Measurements from ENCODE around the gene C19orf38.

The C19orf38 gene

DNA sequence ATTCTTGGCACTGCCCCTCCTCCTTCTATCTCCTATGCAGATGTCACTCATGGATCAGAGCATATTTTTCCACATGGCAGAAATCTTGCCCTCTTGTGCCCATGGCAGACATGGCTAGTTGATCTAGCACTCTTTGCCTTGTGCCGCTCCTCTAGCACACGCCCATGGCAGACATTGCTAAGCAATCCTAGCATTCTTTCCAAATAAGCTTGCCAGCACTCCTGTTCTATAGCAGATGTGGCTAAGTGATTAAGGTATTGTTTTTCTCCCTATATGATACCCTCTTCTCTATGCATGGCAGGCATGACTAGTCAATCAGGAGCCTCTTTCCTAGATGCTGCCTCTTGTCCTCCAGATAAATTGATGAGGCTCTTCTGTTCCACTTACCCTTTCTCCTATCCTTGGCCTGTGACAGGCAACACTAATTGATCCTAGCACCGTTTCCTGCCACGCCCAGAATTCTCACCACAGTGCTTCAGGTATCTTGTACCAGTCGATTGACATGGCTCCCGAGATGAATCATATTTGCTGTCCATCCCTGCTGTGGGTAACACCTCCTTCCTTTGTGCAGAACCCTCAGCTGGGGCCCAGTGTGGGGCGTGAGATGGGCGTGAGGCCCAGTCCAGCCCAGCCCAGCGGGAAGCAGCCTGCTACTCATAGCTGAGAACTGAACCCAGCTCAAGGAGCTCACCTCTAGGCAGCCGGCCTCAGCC is 39.1 kb upstream of the C19orf38 start:
- no peak for DNase-seq
- Histone ChIP-seq H3K4me1 (ENCODE audit: insufficient read depth, low read length) (no peaks in the 10 kb centered on the region), H3K27ac (ENCODE audit: low read length) (no peak overlapping the region), H2AFZ (ENCODE audit: low read depth, low read length) (no peak overlapping the region), H3K27me3 (ENCODE audit: insufficient read depth, low read length, poor library complexity) (no peaks in the 10 kb centered on the region), H3K9ac (ENCODE audit: low read depth, low read length) (no peak overlapping the region), H3K79me2 (ENCODE audit: insufficient read depth, low read length) (no peaks in the 10 kb centered on the region), H3K36me3 (ENCODE audit: insufficient read depth, low read length) (peaks cover 72% of the 10 kb centered on the region), H3K4me2 (ENCODE audit: insufficient read depth, low read length) (no peak overlapping the region), H4K20me1 (ENCODE audit: insufficient read depth, low read length) (no peaks in the 10 kb centered on the region; the same call in 1 of the 2 replicates), H3K9me3 (ENCODE audit: insufficient read depth, low read length, severe bottlenecking) (no peaks in the 10 kb centered on the region), H3K4me3 (ENCODE audit: low read depth in 1 of 2, low read length in 2 of 2) (no peak overlapping the region)
- no peak for ATAC-seq (ENCODE audit: insufficient read depth, low read depth)
- TF ChIP-seq EZH2 (IDR thresholded peaks at IDR 0.05; ENCODE audit: borderline replicate concordance, low read depth, low read length, severe bottlenecking) = no peak
- TF ChIP-seq, protein P1, sequence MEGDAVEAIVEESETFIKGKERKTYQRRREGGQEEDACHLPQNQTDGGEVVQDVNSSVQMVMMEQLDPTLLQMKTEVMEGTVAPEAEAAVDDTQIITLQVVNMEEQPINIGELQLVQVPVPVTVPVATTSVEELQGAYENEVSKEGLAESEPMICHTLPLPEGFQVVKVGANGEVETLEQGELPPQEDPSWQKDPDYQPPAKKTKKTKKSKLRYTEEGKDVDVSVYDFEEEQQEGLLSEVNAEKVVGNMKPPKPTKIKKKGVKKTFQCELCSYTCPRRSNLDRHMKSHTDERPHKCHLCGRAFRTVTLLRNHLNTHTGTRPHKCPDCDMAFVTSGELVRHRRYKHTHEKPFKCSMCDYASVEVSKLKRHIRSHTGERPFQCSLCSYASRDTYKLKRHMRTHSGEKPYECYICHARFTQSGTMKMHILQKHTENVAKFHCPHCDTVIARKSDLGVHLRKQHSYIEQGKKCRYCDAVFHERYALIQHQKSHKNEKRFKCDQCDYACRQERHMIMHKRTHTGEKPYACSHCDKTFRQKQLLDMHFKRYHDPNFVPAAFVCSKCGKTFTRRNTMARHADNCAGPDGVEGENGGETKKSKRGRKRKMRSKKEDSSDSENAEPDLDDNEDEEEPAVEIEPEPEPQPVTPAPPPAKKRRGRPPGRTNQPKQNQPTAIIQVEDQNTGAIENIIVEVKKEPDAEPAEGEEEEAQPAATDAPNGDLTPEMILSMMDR (IDR thresholded peaks at IDR 0.05; ENCODE audit: borderline replicate concordance, extremely low read depth, low read length, poor library complexity, severe bottlenecking) = no peak

- no peak overlapping the region for H3K4me2 ChIP-seq (ENCODE audit: insufficient read depth, low read length)
- no peak overlapping the region for H2AFZ ChIP-seq (ENCODE audit: low read depth, low read length)
- H3K27ac ChIP-seq (ENCODE audit: low read length) = no peak overlapping the region
- H3K4me1 ChIP-seq (ENCODE audit: insufficient read depth, low read length) = no peaks in the 10 kb centered on the region
- H3K4me3 ChIP-seq (ENCODE audit: low read depth in 1 of 2, low read length in 2 of 2) = no peak overlapping the region
- H3K27me3 ChIP-seq (ENCODE audit: insufficient read depth, low read length, poor library complexity) = no peaks in the 10 kb centered on the region
- TF ChIP-seq, protein P1 (IDR thresholded peaks at IDR 0.05; ENCODE audit: borderline replicate concordance, extremely low read depth, low read length, poor library complexity, severe bottlenecking) = no peak
- TF ChIP-seq EZH2 (IDR thresholded peaks at IDR 0.05; ENCODE audit: borderline replicate concordance, low read depth, low read length, severe bottlenecking) = no peak
- no peak overlapping the region for H3K9ac ChIP-seq (ENCODE audit: low read depth, low read length)
- no peaks in the 10 kb centered on the region for H3K79me2 ChIP-seq (ENCODE audit: insufficient read depth, low read length)
- peaks cover 70% of the 10 kb centered on the region for H3K36me3 ChIP-seq (ENCODE audit: insufficient read depth, low read length)
- no peak for ATAC-seq (ENCODE audit: insufficient read depth, low read depth)
- DNase-seq = no peak
- no peaks in the 10 kb centered on the region for H3K9me3 ChIP-seq (ENCODE audit: insufficient read depth, low read length, severe bottlenecking)
- H4K20me1 ChIP-seq (ENCODE audit: insufficient read depth, low read length) = no peaks in the 10 kb centered on the region; the same call in 1 of the 2 replicates
These were observed 38.4 kb upstream of the C19orf38 start for GRCh38 chr19:10809651-10810285.

DNA sequence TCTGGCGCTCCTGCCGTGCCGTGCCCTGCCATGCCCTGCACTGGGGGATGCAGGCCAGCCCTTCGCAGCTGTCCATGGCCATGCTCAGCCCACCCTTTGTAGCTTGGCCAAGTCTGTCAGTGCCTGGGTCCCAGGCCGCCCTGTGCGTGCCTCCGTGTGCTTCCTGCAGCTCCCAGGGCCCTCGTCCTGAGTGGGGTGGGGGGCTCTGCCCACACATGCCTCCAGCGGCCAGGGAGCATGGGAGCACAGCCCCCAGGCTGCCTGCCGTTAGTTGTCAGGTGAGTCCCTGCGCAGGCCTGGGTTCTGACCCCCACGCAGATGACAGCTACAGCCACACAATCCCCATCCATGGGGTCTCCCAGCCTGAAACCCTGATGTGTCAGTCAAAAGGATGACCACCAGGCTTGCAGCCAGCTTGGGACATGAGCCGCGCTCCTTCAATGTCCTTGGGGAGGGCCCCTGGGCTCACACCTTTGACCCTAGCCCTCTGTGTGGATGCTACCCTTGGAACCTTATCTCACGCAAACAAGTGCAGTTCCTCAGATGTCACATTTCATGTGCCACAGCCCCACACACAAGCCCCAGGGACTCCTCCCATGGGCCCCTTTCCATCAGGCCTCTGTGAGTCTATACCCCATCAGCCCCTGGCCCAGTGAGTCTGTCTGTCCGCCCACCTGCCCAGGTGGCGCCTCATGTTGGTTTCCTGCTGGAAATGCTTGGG is 36.7 kb upstream of the C19orf38 start:
- TF ChIP-seq EZH2 (IDR thresholded peaks at IDR 0.05; ENCODE audit: borderline replicate concordance, low read depth, low read length, severe bottlenecking) = no peak
- TF ChIP-seq, protein P1 (IDR thresholded peaks at IDR 0.05; ENCODE audit: borderline replicate concordance, extremely low read depth, low read length, poor library complexity, severe bottlenecking) = no peak
- H3K9me3 ChIP-seq (ENCODE audit: insufficient read depth, low read length, severe bottlenecking) = no peaks in the 10 kb centered on the region
- no peak overlapping the region for H3K27ac ChIP-seq (ENCODE audit: low read length)
- H3K4me2 ChIP-seq (ENCODE audit: insufficient read depth, low read length) = no peak overlapping the region
- no peaks in the 10 kb centered on the region for H3K27me3 ChIP-seq (ENCODE audit: insufficient read depth, low read length, poor library complexity)
- H2AFZ ChIP-seq (ENCODE audit: low read depth, low read length) = no peak overlapping the region
- H3K36me3 ChIP-seq (ENCODE audit: insufficient read depth, low read length) = peaks cover 73% of the 10 kb centered on the region
- H3K4me3 ChIP-seq (ENCODE audit: low read depth in 1 of 2, low read length in 2 of 2) = no peak overlapping the region
- DNase-seq (no peak), ATAC-seq (ENCODE audit: insufficient read depth, low read depth) (no peak)
- H3K4me1 ChIP-seq (ENCODE audit: insufficient read depth, low read length) = no peaks in the 10 kb centered on the region
- H3K9ac ChIP-seq (ENCODE audit: low read depth, low read length) = no peak overlapping the region
- no peaks in the 10 kb centered on the region; the same call in 1 of the 2 replicates for H4K20me1 ChIP-seq (ENCODE audit: insufficient read depth, low read length)
- no peaks in the 10 kb centered on the region for H3K79me2 ChIP-seq (ENCODE audit: insufficient read depth, low read length)
